Thyroid gland (tissue), 4 donors: ENCODE results near the gene WNT7A. TPM values are rescaled to one million over a fixed set of nuclear protein-coding genes. Genes with fewer than 3 reads are reported as not detected.

Experiments used
- DNase-seq, 2 donors: peaks; one replicate each; pipeline ENCODE4 v3.0.0-alpha.2; 2019
- H3K27ac ChIP-seq, 3 donors: fragments of 200-600 bp; sonication (generic); 1 replicate in 2 of 3; 2 replicates in 1 of 3; pipeline ENCODE4 v1.5.1; 2016 to 2019; ENCODE audit warnings: mild to moderate bottlenecking in 1 of 3, moderate library complexity in 1 of 3
- H3K27me3 ChIP-seq: fragments of 200-600 bp; sonication (generic); one replicate; pipeline ENCODE4 v1.5.1; 2019
- H3K36me3 ChIP-seq, 2 donors: fragments of 200-600 bp; sonication (generic); one replicate each; pipeline ENCODE4 v1.5.1; 2016 to 2019
- H3K4me1 ChIP-seq, 2 donors: fragments of 200-600 bp; sonication (generic); one replicate each; pipeline ENCODE4 v1.5.1; 2017 to 2019
- H3K4me3 ChIP-seq, 3 donors: fragments of 200-600 bp; sonication (generic); replicated peaks in 1 of 3; 1 replicate in 2 of 3; 2 replicates in 1 of 3; pipeline ENCODE4 v1.5.1; 2016; ENCODE audit warnings: mild to moderate bottlenecking in 1 of 3
- H3K9me3 ChIP-seq: fragments of 200-600 bp; sonication (generic); one replicate; pipeline ENCODE4 v1.5.1; 2017
- POLR2A ChIP-seq, 2 donors: fragments of 450-650 bp; IDR thresholded peaks; one replicate each; pipeline ENCODE4 v1.6.1; 2017; ENCODE audit warnings: antibody characterized with exemption in 2 of 2, mild to moderate bottlenecking in 2 of 2, moderate library complexity in 1 of 2
- WGBS, 2 donors: methylation state at CpG; one replicate each; pipeline ENCODE4 v1.1.5; 2017; 5-methylcytosine and 5-hydroxymethylcytosine counted together
- intact Hi-C: fragments of 100-400 bp; cut with DNase I; formaldehyde crosslinking; loops from one replicate; pipeline ENCODE4 v1.15.1; 2023
- total RNA-seq, 4 donors: library from RNA; depleted of rRNA; stranded (reverse); fragments of >200 nt; gene quantifications; one replicate each; pipeline ENCODE4 v1.2.3, GENCODE V29; 2016
- TF ChIP-seq, protein P1 (sequence below), 6 experiments: fragments of 200-600 bp in 3 of 6; fragments of 450-650 bp in 3 of 6; sonication (generic) in 3 of 6; IDR thresholded peaks; one replicate each; pipeline ENCODE4 v1.5.1; 2016 to 2019; ENCODE audit warnings: antibody characterized with exemption in 6 of 6, mild to moderate bottlenecking in 2 of 6, inconsistent platforms in 1 of 6, moderate library complexity in 1 of 6

Gene WNT7A
- total RNA-seq, 4 donors from 2014 or later = not detected

- Histone ChIP-seq H3K4me1 (no peaks in the 10 kb centered on the region), H3K9me3 (no peaks in the 10 kb centered on the region), H3K4me3 (no peak overlapping the region), H3K27me3 (no peaks in the 10 kb centered on the region), H3K36me3 (no peaks in the 10 kb centered on the region), H3K27ac (no peak overlapping the region)
- WGBS, 2 donors = 78 to 95% methylated on average over 13 to 15 of the region's 15 CpGs
- intact Hi-C loops = no loop called here
- DNase-seq = no peak
- TF ChIP-seq, protein P1, sequence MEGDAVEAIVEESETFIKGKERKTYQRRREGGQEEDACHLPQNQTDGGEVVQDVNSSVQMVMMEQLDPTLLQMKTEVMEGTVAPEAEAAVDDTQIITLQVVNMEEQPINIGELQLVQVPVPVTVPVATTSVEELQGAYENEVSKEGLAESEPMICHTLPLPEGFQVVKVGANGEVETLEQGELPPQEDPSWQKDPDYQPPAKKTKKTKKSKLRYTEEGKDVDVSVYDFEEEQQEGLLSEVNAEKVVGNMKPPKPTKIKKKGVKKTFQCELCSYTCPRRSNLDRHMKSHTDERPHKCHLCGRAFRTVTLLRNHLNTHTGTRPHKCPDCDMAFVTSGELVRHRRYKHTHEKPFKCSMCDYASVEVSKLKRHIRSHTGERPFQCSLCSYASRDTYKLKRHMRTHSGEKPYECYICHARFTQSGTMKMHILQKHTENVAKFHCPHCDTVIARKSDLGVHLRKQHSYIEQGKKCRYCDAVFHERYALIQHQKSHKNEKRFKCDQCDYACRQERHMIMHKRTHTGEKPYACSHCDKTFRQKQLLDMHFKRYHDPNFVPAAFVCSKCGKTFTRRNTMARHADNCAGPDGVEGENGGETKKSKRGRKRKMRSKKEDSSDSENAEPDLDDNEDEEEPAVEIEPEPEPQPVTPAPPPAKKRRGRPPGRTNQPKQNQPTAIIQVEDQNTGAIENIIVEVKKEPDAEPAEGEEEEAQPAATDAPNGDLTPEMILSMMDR (IDR thresholded peaks at IDR 0.05) = no peak
- no peak for TF ChIP-seq POLR2A (IDR thresholded peaks at IDR 0.05)
These were observed 78.3 kb downstream of the WNT7A start for GRCh38 chr3:13801361-13802204.

- no peak for DNase-seq
- no peak overlapping the region for H3K27ac ChIP-seq
- 82 to 94% methylated on average over 6 of the region's 6 CpGs for WGBS, 2 donors
- H3K27me3 ChIP-seq = no peaks in the 10 kb centered on the region
- no peaks in the 10 kb centered on the region for H3K36me3 ChIP-seq
- H3K4me3 ChIP-seq = no peak overlapping the region
- TF ChIP-seq POLR2A (IDR thresholded peaks at IDR 0.05) = no peak
- TF ChIP-seq, protein P1 (IDR thresholded peaks at IDR 0.05) = no peak
- no peaks in the 10 kb centered on the region for H3K9me3 ChIP-seq
- intact Hi-C loops = no loop called here
- no peaks in the 10 kb centered on the region for H3K4me1 ChIP-seq
These were observed 79.8 kb downstream of the WNT7A start for GRCh38 chr3:13800064-13800463.

DNA sequence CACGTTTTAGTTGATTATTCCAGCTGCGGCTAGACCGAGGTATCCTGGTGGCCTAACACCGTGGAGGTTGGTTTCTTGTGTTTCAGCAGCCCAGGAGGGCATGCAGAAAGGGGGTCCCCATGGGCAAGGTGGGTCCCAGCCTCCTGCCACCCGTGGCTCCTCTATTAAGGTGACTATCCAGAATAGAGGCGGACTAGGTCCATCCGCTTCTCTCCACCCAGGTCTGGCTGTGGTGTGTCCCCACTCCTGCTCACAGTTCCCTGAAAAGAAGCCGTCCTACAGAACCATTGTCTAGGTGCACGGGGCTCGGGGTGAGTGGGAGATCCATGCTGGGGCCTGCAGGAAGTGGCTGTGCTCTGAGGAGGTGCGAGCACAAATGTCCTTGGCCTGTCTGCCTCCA lies 81.5 kb downstream of the WNT7A start:
- Histone ChIP-seq H3K27ac (no peak overlapping the region), H3K9me3 (no peaks in the 10 kb centered on the region), H3K27me3 (no peaks in the 10 kb centered on the region), H3K4me3 (no peak overlapping the region), H3K4me1 (no peaks in the 10 kb centered on the region), H3K36me3 (no peaks in the 10 kb centered on the region)
- 86 to 90% methylated on average over 10 to 11 of the region's 11 CpGs for WGBS, 2 donors
- TF ChIP-seq POLR2A (IDR thresholded peaks at IDR 0.05) = no peak
- TF ChIP-seq, protein P1 (IDR thresholded peaks at IDR 0.05) = no peak
- DNase-seq = no peak
- intact Hi-C loops = no loop called here

DNA sequence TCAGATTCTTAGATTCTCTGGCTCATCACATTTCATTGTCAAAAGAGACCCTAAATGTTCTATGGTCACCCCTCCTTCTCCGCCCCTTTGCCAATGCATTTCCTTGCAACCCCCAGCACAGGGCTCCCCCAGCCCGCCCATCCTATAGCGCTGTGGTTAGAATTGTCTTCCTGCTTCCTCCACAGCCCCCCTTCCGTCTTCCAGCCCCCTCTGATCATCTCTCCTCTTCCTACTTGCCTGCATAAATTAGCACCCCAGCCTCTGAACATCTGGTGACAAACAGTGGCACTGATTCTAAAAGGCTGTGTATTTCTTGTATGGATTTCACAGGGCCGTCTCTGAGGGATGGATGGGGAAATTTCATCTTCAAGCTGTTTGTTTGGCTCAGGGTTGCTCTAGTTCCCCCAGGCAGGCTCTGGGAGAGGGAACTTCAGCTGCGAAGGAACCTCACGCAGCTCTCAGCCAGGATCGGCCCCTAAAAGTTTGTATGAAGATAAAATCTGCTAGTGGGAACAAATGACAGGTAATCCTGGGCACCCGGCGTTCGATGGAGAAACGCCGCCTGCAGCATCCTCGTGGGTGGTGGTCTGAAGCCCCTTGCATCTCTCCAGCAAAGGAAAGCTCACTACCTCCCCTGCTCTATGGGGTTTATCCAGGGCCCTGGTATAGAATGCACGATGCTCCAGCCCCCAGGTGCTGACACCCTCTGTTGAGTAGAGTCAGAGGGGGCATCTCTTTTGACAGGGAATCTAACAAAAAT lies 83.0 kb downstream of the WNT7A start:
- Histone ChIP-seq H3K27me3 (no peaks in the 10 kb centered on the region), H3K36me3 (no peaks in the 10 kb centered on the region), H3K4me3 (no peak overlapping the region), H3K4me1 (no peaks in the 10 kb centered on the region), H3K9me3 (no peaks in the 10 kb centered on the region), H3K27ac (no peak overlapping the region)
- 65 to 78% methylated on average over 15 of the region's 15 CpGs for WGBS, 2 donors
- no peak for DNase-seq
- intact Hi-C loops = no loop called here
- TF ChIP-seq, protein P1 (IDR thresholded peaks at IDR 0.05) = no peak
- TF ChIP-seq POLR2A (IDR thresholded peaks at IDR 0.05) = no peak

- H3K9me3 ChIP-seq = no peaks in the 10 kb centered on the region
- WGBS, 2 donors = 58 to 59% methylated on average over 9 to 17 of the region's 17 CpGs
- H3K36me3 ChIP-seq = no peaks in the 10 kb centered on the region
- H3K27ac ChIP-seq = no peak overlapping the region
- H3K4me3 ChIP-seq = no peak overlapping the region
- H3K27me3 ChIP-seq = no peaks in the 10 kb centered on the region
- no peak for DNase-seq
- H3K4me1 ChIP-seq = no peaks in the 10 kb centered on the region
- intact Hi-C loops = no loop called here
- TF ChIP-seq, protein P1 (IDR thresholded peaks at IDR 0.05) = no peak
- TF ChIP-seq POLR2A (IDR thresholded peaks at IDR 0.05) = no peak
These were observed 84.1 kb downstream of the WNT7A start for GRCh38 chr3:13795816-13796215.
